NCI-H1694 (cell line): Measurements from ENCODE around the gene SGMS2.

Source experiments
- DNase-seq: peaks from one replicate; lab custom pipeline; 2025; lab: John Stamatoyannopoulos, UW

Gene SGMS2

GRCh38 chr4:107828315-107829090, 3.8 kb downstream of the SGMS2 start:
- DNase-seq = no peak

DNA sequence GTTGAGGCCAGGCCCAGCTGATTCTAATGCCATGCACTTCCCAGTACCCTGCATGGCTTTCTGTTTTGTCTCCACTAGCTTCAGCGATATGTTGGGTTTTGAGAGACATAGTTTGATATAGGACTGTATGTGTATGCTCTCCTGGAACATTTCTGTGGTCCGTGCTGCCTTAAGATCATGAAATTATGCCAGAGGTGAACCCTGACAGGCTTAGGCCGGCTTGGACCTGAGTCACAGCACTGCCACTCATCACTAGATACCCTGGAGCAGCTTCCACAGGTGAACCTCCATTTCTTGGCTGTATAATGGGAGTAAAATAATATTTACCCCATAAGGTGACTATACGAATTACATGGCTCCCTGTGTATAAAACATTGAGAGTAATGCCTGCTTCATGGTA, 6.4 kb downstream of the SGMS2 start:
- no peak for DNase-seq

DNA sequence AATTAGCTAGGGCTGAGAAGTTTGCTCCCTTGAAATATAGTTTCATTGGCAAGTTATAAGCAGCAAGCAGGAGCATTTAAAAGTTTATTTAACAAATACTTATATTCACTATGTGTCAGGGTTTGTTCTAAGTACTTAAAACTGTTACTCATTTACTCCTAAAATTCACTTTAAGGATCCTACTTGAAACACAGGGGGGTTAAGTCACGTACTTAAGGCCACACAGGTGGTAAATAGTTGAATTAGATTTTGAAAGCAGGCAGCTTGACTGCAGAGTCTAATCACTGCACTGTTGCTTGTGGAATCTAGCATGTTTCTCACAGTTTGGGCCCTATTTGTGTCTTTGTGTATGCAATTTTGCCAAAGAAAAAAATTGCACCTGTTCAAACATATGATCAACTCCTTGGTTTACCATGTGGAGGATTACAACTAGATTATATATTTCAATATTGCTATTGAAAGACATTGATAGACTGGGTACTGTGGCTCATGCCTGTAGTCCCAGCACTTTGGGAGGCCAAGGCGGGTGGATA, 7.6 kb downstream of the SGMS2 start:
- DNase-seq = no peak

DNA sequence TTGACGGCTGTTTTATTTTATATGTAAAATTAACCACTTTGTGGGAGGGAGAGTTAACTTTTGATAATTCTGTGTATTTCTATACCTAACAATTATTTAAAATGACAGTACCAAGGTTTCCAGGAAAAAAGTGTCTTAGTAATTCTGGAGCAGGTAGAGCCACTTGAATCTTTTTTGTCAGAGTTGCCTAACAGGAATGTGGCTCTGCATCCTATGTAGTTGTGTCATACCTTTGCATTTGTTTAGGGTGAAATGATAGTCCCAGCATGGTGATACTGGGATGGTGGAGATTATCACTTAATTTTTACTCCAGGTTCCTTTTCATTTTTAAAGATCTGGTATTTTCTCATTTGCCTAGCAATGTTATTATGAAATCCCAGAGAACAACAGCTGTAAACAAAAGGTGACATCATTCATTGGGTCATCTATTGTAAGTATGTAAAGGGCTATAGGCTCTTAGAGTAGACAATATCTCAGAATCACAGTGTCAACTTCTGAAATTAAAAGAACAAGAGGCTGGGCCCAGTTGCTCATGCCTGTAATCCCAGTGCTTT, 9.6 kb downstream of the SGMS2 start:
- no peak for DNase-seq

GRCh38 chr4:107835406-107835805, 10.7 kb downstream of the SGMS2 start:
- DNase-seq = no peak

DNA sequence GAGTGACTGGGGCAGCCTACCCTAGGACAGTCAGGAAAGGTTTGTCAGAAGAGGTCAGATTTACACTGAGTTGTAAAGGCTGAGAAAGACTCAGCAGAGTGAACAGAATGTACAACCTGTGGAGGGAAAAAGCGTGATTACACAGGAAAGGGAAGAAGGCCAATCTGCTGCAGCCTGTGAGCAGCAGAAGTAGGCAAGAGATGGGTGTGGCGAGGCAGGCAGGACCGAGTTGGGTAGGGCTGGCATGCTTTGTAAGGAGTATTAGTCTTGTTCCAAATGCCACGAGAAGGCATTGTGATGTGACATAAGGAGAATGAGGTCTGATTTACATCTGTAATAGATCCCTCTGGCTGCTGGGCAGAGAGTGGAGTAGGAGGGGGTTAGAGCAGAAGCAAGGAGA, 12.6 kb downstream of the SGMS2 start:
- DNase-seq = no peak

DNA sequence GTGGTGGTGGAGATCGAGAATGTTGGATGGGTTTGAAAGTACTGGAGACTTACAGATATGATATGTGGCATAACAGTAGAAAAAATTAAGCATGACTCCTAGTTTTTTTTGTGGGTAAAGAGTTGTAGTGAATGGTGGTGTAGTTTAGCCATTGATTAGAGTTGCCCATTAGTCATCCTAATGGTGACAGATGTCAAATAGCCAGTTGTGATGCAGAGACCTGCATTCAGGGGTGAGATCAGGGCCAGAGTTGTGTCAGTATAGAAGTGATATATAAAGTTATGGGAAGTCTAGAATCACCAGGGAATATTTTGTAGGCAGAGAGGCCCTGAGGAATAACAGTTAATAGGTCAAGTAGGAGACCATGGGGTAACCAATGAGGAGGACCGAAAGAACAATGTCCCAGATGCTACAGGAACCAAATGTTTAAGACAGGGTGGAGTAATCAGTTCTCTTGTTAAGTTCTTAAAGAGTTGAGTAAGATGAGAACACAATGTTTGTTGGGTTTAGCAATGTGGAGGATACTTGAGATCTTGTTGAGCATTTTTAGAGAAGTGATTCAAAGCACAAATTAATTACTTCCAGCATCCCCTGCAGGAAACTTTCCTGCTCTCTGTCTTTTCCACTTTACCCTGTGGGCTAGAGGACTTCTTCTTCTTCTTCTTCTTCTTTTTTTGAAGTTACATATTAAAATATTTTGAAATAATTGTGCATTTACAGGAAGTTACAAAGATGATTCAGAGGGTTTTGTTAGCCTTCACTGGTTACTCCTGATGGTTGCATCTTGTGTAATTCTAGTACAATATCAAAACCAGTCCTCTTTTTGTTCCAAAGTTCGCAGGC, 13.3 kb downstream of the SGMS2 start:
- no peak for DNase-seq

GRCh38 chr4:107838861-107839565, 14.3 kb downstream of the SGMS2 start:
- DNase-seq = no peak

GRCh38 chr4:107843391-107843790, 18.7 kb downstream of the SGMS2 start:
- DNase-seq = no peak

DNA sequence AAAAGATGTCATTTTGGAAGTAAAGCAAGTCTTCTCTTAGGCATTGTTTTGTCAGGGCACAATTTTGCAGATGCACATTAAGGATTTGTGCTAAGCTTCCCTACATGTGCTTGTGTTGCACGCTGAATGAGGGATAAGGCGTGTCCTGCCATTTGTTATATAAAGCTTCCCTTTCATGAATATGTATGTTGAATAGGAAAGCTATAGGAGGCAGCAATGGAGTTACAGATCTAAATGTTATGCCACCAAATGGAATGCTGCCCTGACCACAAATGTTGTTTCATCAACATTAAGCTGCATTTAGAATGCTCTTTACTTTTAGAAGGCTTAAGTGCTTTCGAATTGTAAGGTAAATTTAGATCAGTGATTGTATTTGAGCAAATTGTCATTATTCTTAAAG, 20.9 kb downstream of the SGMS2 start:
- DNase-seq = no peak

DNA sequence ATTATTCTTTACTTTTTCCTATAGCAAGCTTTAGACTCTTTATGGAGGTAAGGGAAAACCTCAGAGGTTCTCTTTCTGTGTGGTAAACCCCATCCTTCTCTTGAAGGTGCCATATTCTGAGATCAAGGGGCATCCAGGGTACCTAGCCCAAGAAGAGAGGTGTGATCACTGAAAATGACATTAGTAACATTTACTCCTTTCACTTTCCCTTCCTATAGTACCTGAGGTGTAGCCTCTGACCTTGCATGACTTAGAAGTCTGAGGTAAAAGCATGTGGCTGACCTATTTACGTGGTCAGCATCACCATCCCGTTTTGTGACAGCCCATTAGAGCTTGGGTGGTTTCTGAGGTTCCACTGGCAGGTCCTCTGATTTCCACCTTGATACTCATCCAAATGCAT, 25.7 kb downstream of the SGMS2 start:
- DNase-seq = no peak

GRCh38 chr4:107853444-107854355, 29.0 kb downstream of the SGMS2 start:
- DNase-seq = no peak

- no peak for DNase-seq
Observed at GRCh38 chr4:107854356-107855022, 29.8 kb downstream of the SGMS2 start.

DNA sequence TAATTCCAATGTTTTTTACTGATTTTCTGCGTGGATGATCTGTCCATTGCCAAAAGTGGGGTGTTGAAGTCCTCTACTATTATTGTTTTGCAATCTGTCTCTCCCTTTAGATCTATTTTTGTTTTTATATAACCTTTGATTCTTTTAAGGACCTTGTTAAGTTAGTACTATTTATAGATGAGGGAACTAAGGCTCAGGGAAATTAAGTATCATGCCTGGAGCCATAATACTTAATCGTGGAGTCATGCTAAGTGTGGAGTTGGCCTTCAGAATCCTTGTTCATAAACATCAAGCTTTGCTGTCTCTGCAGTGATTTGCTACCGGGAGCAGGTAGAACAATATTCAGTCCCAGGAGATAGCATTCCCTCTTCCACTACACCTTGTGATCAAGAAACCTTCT, 31.0 kb downstream of the SGMS2 start:
- DNase-seq = no peak

DNA sequence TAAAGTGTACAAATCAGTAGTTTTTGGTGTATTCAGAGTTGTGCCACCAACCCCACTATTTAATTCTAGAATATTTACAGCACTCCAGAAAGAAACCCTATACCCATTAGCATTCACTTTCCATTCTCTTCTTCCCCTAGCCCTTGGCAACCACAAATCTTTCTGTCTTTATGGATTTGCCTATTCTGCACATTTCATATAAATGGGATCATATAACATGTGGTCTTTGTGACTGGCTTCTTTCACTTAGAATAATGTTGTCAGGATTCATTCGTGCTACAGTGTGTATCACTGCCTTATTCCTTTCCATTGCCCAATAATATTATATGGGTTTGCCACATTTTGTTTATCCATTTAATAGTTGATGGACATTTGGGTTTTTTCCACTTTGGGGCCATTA, 32.2 kb downstream of the SGMS2 start:
- no peak for DNase-seq

DNA sequence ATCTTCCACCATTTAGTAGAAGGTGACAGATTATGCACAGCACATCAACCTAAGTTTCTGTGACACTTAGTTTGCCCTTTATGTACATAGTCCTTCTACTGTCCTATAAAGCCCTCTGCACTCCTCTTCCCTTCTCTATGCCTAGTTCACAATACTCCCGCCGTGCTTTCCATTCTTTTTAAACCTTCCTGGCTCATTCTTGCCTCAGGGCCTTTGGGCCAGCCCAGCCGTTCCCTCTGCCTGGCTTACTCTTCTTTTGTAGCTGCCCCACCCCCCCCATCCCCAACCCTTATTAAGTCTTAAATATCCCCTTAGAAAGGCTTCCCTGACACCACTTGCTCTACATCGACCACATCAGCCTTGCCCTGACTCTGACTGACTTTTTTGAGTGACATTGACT, 33.0 kb downstream of the SGMS2 start:
- no peak for DNase-seq

- no peak for DNase-seq
Observed at GRCh38 chr4:107858158-107858742, 33.5 kb downstream of the SGMS2 start.

DNA sequence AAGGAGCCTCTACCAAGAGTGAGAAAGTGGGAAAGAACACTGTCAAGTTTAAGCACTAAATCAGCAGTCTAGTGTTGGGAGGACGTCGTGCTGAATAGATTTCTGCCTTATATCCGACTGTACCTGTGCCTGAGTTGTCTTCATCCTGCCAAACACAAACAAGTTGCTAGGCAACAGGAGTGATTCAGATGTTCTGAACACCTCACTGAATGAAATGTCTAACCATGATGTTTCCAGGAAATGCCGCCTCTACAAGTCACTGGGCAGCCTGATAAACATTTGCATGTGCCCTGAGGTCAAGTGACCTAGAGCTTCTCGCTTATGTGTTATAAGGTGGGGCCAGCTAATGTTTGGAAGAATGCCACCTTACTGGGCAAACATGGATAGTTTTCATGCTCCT, 37.9 kb downstream of the SGMS2 start:
- no peak for DNase-seq

- no peak for DNase-seq
Observed at GRCh38 chr4:107863416-107863815, 38.7 kb downstream of the SGMS2 start.

DNA sequence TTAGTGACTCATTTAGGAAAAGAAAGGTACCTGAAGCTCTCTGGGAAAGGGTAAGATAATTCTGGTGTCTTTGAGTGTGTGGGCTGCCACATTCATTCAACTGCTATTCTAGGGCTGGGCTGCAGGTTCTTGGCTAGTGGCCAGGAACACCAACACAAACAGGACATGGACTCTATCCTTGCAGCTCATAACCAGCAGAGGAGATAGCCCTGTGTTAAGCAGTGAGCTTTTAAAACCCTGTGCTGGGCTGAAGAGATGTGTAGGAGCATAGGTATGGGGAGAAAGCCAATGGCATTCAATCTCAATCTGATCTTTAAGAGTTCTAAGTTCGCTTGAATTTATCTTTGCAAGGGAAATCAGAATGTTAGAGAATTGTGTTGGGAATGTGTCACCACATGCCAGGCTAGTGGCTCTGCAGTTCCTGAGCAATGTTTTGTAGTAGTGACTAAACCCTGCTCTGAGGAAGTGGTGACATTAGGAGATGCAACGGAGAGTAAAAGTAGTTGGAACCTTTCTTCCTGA, 39.2 kb downstream of the SGMS2 start:
- DNase-seq = no peak
